Nephron progenitor cell (in vitro differentiated cells): ENCODE results near the gene ZMIZ1.

Source experiments
- DNase-seq: peaks from one replicate; pipeline ENCODE4 v3.0.0; 2021
- H3K27ac Mint-ChIP-seq: 2 replicates; pipeline ENCODE4 v1.8.0; 2021; ENCODE audit warnings: mild to moderate bottlenecking, moderate library complexity, mixed read lengths
- H3K27me3 Mint-ChIP-seq: 2 replicates; pipeline ENCODE4 v1.8.0; 2021; ENCODE audit warnings: mild to moderate bottlenecking, low read depth, mixed read lengths; ENCODE audit not compliant: poor library complexity
- H3K36me3 Mint-ChIP-seq: 2 replicates; pipeline ENCODE4 v1.8.0; 2021; ENCODE audit warnings: low read depth, mixed read lengths
- H3K4me1 Mint-ChIP-seq: 2 replicates; pipeline ENCODE4 v1.8.0; 2021; ENCODE audit warnings: mixed read lengths
- H3K4me3 Mint-ChIP-seq: 2 replicates; pipeline ENCODE4 v1.8.0; 2021; ENCODE audit warnings: mild to moderate bottlenecking, moderate library complexity, mixed read lengths
- H3K9me3 Mint-ChIP-seq: 2 replicates; pipeline ENCODE4 v1.8.0; 2021; ENCODE audit warnings: mild to moderate bottlenecking, moderate library complexity, mixed read lengths
- TF ChIP-seq, protein P1 (sequence below): fragments of 200-600 bp; sonication (generic); IDR thresholded peaks from 2 replicates; pipeline ENCODE4 v1.5.0; 2021; ENCODE audit warnings: antibody characterized with exemption

The ZMIZ1 gene

GRCh38 chr10:79088613-79089355 lies 20.0 kb downstream of the ZMIZ1 start:
- Mint-ChIP-seq H3K9me3 (no peaks in the 10 kb centered on the region), H3K36me3 (peaks cover 5% of the 10 kb centered on the region), H3K27me3 (no peaks in the 10 kb centered on the region), H3K27ac (peak overlapping the region; percentile 83), H3K4me3 (no peak overlapping the region), H3K4me1 (peaks cover 85% of the 10 kb centered on the region)
- DNase-seq: no peak
- TF ChIP-seq, protein P1, sequence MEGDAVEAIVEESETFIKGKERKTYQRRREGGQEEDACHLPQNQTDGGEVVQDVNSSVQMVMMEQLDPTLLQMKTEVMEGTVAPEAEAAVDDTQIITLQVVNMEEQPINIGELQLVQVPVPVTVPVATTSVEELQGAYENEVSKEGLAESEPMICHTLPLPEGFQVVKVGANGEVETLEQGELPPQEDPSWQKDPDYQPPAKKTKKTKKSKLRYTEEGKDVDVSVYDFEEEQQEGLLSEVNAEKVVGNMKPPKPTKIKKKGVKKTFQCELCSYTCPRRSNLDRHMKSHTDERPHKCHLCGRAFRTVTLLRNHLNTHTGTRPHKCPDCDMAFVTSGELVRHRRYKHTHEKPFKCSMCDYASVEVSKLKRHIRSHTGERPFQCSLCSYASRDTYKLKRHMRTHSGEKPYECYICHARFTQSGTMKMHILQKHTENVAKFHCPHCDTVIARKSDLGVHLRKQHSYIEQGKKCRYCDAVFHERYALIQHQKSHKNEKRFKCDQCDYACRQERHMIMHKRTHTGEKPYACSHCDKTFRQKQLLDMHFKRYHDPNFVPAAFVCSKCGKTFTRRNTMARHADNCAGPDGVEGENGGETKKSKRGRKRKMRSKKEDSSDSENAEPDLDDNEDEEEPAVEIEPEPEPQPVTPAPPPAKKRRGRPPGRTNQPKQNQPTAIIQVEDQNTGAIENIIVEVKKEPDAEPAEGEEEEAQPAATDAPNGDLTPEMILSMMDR: no peak

- H3K4me3 Mint-ChIP-seq: no peak overlapping the region
- H3K9me3 Mint-ChIP-seq: no peaks in the 10 kb centered on the region
- peak overlapping the region; percentile 83 for H3K27ac Mint-ChIP-seq
- H3K27me3 Mint-ChIP-seq: no peaks in the 10 kb centered on the region
- peaks cover 82% of the 10 kb centered on the region for H3K4me1 Mint-ChIP-seq
- H3K36me3 Mint-ChIP-seq: peaks cover 5% of the 10 kb centered on the region
- no peak for DNase-seq
- TF ChIP-seq, protein P1: no peak
Observed at GRCh38 chr10:79089632-79090031, 20.9 kb downstream of the ZMIZ1 start.

- H3K9me3 Mint-ChIP-seq: no peaks in the 10 kb centered on the region
- H3K36me3 Mint-ChIP-seq: peaks cover 5% of the 10 kb centered on the region
- H3K4me1 Mint-ChIP-seq: peaks cover 83% of the 10 kb centered on the region
- no peaks in the 10 kb centered on the region for H3K27me3 Mint-ChIP-seq
- no peak overlapping the region for H3K4me3 Mint-ChIP-seq
- peak overlapping the region; percentile 44 for H3K27ac Mint-ChIP-seq
- DNase-seq: no peak
- TF ChIP-seq, protein P1: no peak
Observed at GRCh38 chr10:79090134-79090803, 21.5 kb downstream of the ZMIZ1 start.

- peaks cover 86% of the 10 kb centered on the region for H3K4me1 Mint-ChIP-seq
Observed at GRCh38 chr10:79092292-79092896, 23.6 kb downstream of the ZMIZ1 start.

GRCh38 chr10:79093658-79094411 lies 25.1 kb downstream of the ZMIZ1 start:
- Mint-ChIP-seq H3K36me3 (peaks cover 12% of the 10 kb centered on the region), H3K9me3 (no peaks in the 10 kb centered on the region), H3K27ac (peak overlapping the region; percentile 65), H3K4me3 (no peak overlapping the region), H3K27me3 (peaks cover 4% of the 10 kb centered on the region), H3K4me1 (peaks cover 88% of the 10 kb centered on the region)
- TF ChIP-seq, protein P1: no peak
- no peak for DNase-seq

More at GRCh38 chr10:79092292-79092896, 23.6 kb downstream of the ZMIZ1 start:
- Mint-ChIP-seq H3K9me3 (no peaks in the 10 kb centered on the region), H3K4me3 (no peak overlapping the region), H3K27ac (peak overlapping the region; percentile 33), H3K27me3 (no peaks in the 10 kb centered on the region), H3K36me3 (peaks cover 12% of the 10 kb centered on the region)
- TF ChIP-seq, protein P1: no peak
- DNase-seq: no peak
